ENCODE data around the gene PRCC.
A peak's percentile ranks its signal among the peaks of the same experiment; 100 is the strongest.

Gene PRCC, protein sequence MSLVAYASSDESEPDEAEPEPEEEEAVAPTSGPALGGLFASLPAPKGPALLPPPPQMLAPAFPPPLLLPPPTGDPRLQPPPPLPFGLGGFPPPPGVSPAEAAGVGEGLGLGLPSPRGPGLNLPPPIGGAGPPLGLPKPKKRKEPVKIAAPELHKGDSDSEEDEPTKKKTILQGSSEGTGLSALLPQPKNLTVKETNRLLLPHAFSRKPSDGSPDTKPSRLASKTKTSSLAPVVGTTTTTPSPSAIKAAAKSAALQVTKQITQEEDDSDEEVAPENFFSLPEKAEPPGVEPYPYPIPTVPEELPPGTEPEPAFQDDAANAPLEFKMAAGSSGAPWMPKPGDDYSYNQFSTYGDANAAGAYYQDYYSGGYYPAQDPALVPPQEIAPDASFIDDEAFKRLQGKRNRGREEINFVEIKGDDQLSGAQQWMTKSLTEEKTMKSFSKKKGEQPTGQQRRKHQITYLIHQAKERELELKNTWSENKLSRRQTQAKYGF

DNA sequence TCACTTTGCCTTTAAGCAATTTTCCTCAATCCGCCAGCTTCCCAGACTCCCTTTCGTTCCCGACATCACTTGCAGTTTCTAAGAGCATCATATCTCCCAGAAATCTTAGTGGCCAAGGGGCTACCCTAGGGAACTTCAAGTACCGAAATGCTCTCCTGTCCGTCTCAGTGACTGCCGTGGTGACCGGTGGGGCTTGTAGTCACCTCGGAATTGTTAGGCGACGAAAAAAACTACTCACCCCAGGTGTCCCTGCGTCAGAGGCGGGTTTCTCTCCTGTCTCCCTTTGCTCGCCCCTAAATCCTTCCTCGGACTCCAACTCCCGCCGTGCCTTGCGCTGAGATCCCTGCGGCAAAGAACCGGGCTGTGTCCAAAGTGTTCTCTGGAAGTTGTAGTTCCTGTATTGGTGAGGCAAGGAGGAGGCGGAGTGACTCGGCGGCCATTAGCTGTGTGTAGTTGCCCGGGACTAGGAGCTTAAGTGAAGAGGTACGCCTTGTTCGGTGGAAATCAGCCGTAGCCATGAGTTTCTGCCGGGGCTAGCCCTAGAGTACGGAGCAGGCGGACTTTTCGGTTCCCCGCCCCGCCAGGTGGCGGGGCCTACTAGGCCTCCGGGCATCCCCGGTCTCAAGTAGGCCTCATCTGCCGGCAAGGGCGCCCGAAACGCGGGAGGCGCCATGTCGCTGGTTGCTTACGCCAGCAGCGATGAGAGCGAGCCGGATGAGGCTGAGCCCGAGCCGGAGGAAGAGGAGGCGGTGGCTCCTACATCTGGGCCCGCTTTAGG lies at the start of gene PRCC:
Gene PRCC, plus strand, starts transcription at position 435 of the 778 bp plus-strand sequence. Its CDS starts 237 bp downstream, at position 672.
- DNase-seq, result peak; percentile 99

DNA sequence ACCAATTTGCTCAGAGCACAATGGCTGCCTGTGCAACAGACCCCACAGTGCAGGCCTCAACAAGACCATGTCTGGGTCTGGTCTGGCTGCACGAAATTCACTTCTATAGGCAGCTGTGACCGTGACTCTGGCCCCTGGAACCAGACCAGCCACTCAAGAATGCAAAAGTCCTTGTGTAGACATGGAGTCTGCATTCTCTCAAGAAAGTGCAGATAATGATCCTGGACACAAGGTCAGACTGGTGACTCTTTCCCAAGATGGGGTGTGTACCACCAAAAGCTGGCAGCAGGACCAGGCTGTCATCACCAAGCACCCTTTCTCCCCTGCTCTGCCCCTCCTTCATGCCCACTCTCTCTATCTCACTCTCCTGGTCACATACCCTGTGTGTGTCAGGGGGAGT lies 46.2 kb upstream of the PRCC start:
- no peak for DNase-seq

DNA sequence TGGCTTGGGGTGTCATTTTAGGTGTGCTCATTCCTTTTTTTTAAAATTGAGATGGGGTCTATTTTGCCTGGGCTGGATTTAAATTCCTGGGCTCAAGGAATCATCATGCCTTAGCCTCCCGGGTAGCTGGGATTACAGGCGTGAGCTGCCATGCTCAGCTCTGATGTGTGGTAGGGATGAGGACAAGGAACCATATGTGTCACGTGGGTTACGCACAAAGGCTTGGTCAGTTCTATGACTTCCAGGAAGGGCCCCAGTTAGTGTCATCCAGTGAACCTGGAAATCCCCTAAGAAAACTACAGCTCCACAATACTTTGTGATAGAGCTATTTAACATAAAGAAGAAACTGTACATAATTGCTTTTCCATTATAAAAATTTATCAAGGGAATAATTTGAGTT lies 45.8 kb upstream of the PRCC start:
- no peak for DNase-seq

DNA sequence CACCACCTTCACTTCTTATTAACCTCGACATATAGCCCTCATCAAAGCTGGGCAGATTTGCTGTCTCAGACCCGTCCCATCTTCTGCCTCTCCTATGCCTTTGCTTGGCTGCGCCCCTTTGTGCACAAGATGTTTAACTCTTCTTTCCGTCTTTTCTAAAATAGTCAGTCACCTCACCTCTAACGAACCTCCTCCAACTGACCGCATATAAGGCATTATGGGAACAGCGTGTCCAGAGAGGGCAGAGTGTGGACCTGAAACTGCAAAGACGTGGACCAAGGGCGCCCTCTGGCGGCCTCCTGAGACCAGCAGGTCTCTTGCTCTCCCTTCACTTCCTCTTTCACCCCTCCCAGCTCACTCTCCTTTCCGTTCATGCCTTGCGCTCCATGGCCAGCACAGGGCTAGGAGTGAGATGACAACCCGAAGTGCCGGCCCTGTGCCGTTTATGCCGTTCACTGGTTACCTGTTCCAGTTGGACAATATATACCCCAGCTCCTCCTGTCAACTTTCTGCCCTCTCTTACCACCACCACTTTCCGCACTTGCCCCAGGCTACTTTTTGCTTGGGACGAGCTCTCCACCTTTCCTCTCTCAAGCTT lies 41.6 kb upstream of the PRCC start:
- no peak for DNase-seq

DNA sequence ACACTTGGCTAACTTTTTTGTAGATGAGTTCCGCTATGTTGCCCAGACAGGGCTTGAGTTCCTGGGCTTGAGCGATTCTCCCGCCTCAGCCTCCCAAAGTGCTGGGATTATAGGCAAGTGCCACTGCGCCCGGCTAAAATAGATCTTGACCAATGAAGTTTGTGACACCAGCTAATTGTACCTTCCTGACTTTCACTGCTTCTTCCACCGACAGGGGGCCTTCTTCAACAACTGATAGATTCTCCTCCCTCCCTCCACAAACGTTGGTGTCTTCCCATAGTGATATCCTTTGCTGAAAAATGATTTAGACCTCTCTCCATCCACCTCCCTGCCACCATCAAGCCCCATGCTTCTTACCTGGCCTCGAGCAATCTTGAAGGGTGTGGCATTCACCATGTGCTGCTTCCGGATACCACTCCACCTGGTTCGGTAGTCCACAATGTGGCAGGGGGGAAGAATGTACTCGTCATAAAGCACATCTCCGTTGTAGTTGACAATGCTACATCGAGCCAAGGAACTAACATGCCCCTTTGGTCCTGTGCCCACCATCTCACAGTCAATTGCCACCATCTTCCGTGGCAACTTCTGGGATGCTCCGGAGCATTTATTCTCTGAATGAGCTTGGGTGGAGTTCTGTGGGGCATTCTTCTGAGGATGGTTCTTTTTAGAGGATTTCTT lies 40.6 kb upstream of the PRCC start:
- DNase-seq, result no peak

DNA sequence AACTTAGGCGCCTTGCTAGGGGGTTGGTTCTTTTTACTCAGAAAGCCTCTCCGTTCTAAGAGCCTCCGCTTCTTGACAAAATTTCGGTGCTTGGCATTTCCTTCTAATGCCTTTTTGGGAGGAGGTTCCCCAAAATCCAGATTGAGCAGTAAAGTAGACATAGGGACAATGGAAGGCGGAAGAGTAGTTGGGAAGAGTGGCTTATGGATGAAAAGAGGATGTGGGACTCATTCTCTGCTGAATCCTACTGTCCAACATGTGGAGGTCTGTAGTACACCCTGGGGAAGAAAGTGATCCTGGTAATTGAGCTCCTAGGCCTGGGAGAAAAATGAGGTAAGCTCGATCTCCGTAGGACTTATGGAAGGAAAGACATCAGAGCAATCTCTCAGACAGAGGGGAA lies 39.8 kb upstream of the PRCC start:
- DNase-seq, result no peak

DNA sequence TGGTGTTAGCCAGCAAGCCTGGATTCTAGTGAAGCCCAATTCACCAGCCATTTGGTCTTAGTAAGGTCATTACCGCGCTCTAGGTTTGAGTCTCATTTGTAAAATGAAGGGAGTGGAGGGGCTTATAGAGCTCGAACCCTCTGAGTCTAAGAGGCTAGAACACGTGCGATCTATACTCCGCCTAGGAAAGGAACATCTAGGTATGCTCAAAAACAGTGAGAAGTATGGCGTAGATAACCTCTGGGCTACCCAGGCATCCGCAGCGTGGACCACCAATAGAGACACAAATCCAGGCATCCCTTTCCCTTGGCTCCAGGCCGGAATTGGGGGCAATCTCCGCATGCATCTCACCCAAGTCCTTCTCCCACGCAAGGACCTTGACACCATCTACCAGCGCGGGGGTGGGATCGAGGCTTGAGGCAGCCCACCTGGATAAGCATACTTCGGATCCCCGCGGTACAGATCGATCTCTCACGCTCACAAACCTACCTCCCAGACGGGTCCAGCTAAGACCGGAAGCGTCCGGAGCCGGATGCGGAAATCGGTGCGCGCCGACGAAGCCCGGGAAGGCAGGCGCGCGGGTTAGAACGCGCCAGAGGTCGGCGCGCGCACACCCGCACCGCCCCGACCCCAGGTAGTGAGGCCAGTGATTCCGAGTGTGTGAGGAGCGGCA lies 39.3 kb upstream of the PRCC start, which contains the start of gene METTL25B:
Gene METTL25B, plus strand, starts transcription at position 544 of the 673 bp plus-strand sequence. CDS start 636 bp downstream, outside the sequence.
- no peak for DNase-seq

DNA sequence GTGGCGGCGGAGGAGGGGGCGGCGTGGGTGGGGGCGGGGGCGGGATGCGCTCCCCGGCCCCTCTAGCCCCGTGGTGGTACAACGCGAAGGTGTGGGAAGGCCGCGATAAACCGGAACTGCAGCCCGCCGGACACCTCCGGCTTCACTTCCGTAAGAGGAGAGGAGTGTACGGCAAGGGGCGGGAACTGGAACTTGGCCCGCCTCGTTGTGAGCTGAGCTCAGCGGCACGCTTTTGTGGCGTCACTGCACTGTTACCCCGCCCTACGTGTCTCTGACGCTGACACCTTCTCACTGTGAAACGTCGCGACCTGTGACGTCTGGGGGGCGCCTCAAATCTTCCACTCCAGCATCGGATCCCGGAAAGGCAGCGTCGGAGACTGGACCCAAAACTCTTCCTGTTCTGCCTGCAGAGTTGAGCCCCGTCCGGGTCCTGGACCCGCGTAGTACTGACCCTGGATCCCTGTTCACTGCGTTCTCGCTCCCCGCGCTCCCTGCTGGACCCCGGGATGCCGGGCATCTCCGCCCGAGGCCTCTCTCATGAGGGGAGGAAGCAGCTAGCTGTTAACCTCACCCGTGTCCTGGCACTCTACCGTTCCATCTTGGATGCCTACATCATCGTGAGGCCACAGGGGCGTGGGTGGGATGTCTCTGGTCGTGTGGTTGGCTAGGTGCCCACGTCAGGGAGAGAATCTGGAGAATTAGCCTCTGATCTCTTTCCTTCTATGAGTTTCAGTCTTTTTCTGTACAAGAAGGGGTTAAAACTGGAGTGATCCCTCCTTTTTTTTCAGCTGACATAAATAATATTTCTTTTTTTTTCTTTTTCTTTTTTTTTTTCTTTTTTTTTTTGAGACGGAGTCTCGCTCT lies 38.5 kb upstream of the PRCC start, which contains the start of gene ISG20L2:
Gene ISG20L2, minus strand, starts transcription at position 168 of the 864 bp plus-strand sequence. CDS start 1,114 bp downstream, outside the sequence.
- DNase-seq, result peak; percentile 90

DNA sequence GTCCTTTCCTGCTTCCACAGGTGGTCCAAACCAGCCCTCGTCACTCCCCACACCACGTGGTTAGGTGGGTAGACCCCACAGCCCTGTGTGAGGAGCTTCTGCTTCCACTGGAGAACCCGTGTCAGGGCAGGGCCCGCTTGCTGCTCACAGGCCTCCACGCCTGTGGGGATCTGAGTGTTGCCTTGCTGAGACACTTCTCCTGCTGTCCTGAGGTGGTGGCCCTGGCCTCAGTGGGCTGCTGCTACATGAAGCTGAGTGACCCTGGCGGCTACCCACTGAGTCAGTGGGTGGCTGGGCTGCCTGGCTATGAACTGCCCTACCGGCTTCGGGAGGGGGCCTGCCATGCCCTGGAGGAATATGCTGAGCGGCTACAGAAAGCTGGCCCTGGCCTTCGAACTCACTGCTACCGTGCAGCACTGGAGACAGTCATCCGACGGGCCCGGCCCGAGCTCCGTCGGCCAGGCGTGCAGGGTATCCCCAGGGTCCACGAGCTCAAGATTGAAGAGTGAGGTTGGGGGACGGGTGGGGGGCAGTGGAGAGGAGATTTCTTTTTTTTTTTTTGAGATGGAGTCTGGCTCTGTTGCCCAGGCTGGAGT lies 33.2 kb upstream of the PRCC start:
- DNase-seq, result no peak

DNA sequence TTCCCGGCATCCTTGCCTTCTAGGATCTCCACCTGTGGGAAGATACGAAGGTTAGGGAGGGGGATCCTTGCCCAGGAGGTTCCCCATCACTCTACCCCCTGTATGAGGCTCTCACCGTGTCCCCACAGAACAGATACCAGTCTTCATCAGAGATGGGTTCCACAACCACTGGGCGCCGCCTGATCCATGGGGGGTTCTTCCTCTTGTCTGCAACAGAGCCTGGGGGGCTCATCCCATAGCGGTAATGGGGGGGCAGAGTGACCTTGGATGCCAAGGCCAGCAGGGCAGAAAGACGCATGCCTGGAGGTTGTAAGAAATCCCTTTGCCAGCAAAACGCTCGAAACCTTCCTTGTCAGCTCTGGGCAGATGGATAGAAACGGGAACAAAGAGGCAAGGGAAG lies 28.9 kb upstream of the PRCC start:
- no peak for DNase-seq

DNA sequence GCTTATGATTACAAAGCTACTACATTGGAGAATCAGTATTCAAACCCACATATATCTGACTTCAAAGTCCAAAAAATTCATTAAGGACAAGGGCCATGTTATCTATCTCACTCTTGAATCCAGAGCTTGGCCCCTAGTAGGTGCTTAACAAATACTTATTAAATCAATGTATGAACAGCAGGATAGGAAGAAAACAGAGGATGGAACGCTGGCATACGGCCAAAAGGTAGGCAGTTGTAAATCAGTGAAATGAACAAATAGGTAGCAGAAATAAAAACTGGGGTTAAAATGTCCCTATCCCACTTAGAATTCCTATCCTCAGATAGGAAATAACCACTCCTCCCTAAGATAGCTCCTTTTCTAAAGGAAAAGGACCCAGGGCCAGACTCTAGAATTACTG lies 28.4 kb upstream of the PRCC start:
- DNase-seq, result no peak

DNA sequence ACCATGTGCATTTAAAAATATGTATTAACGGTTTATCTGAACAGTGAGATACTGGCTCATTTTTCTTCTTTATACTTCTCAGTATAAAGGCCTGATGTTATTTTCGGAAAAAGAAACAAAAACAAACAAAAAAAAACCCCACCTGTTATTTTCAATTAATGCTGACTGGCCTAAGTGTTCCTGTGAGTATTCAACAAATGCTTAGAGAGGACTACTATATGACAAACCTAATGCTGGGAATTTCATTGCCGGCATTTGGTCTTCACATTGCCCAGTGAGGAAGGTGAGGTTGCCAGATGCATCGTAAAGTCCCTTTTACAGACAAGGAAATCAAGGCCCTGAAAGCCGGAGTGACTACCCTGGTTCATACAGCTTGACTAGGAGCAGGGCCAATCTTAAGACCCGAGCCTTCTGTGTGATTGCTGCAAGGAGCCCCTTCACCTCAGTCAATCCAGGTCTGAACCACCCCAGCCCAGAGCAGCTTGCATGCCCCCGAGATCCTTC lies 27.0 kb upstream of the PRCC start:
- DNase-seq, result no peak

DNA sequence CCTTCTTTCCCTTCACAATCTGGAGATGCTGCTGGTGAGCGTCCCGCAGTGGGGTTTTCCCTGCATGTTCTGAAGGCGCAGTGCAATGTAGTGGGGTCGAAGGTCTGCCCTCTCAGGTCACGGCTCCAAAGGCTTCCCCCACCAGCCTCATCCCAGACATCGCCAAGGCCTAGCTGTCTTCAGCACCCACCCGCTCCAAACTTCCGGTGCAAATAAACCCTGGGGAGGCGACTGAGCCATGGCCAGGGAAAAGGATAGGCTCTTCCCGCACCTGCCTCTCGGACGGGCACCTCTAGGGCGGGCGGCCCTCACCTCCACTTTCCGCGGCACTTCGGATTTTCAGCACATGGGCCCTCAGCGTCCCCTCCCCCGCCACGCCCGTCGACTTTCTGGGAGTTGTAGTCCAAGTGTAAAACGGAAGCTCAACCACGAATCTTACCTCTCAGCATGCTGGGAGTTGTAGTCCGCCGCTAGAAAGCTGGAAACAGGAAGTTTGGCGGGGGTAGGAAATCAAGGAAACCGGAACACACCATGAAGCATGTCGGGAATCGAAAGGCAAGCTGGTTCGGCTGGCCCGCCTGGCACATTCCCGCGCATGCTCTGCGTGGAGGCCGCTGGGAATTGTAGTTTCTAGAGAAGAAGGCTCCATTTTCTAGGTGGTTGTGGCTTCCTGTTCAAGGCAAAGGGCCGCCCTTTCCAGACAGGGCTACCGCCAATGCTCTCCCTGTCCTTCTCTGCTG lies 26.4 kb upstream of the PRCC start, which contains the start of gene MRPL24:
Gene MRPL24, minus strand, starts transcription at position 348 of the 740 bp plus-strand sequence. CDS start 2,384 bp downstream, outside the sequence.
- peak; percentile 97 for DNase-seq

DNA sequence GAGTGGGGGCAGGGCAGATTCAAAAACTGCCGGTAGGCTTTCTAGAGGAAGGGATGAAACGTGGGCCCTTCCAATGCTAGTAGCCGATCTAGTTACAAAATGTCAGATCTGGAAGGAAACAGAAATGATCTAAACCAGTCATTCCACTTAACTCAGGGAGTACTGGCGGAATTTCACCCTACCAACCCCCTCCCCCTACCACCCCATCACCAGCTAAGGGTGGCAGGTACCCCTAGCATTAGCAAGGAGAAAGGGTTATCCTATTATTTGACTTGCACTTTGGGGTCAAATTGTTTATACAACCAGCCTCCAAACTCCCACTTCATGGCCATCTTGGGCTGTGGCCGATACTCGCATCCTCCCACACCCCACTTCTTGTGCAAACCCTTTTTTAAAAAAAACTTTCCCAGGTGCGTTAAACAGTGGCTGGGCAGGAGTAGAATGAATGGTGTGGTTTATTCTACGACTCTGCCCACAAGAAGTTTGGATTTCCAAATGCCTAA lies 25.8 kb upstream of the PRCC start:
- no peak for DNase-seq

DNA sequence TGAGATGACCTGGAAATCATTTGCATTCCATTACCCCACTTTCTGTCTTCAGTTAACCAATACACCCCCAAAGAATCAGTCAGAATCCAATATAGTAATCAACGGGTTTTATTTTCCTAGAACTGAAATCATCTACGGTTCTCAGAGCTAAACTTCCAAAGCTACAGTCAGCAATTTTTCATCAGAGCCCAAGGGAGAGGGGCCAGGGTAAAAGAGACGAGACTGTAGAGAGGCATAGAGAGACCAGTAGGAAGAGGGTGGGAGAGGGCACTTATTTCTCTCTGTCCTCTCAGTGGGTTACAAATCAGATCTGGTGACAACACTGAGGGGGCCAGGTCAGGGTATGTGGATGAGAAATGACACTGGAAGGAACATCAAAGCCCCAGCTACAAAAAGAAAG lies 25.3 kb upstream of the PRCC start:
- no peak for DNase-seq

DNA sequence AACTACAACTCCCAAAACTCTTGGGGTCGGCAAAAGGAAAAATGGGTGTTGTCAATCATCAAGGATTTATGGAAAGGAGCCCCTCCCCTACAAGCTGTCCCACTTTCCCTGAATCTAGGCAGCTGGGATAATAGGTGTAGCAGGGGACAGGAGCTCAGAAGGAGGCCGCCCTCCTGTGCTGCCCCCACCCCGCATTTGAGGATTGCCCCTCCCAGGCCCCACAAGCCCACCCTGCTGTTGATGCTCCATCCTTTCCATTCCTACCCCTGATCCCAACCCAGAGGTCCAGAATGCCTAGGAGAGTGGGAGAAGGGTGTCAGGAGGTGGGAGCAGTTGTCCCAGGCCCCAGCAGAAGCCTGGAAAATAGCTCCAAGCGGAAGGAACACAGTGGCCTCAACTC lies 24.5 kb upstream of the PRCC start:
- no peak for DNase-seq

DNA sequence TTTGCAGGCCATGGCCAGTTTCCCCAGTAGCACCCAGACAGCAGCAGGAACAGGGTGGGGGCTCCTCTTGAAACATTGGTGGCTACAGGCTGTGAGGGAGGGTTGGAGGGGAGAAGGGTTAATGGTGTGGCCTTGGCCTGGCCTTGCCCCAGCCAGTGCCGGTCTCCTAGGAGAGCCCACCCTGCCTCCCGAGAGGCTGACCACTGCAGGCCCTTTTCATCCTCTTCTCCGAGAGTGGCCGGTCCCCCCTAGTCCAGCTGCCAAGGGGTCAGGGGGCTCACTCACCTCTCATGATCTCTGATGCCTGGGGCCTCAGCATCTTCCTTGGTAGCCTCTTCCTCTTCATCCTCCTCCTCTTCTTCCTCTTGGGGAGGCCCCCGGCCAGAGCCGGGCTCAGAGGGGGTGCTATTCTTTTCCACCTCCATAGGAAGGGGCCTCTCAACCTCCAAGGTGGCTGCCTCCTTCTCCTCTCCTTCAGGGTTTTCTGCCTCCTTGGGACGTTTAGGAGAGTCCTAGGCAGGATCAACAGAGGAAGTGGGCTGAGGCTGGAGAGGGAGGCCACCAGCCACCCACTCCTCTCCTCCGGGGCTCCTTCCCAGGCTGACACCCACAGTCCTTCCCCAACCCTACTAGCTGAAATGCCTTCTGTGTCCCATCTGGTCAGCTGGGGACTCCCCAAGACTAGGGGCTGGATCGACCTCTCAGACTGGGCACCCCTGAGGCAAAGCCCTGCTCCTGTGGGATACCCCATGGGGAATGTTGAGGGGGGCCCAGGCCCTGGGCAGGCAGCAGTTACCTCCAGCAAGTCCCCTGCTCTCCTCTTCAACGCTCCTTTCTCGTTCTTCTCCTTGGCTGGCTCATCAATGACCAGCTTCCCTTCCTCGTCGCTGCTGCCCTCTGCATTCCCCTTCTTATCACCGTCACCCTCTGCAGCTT lies 23.7 kb upstream of the PRCC start:
- no peak for DNase-seq

DNA sequence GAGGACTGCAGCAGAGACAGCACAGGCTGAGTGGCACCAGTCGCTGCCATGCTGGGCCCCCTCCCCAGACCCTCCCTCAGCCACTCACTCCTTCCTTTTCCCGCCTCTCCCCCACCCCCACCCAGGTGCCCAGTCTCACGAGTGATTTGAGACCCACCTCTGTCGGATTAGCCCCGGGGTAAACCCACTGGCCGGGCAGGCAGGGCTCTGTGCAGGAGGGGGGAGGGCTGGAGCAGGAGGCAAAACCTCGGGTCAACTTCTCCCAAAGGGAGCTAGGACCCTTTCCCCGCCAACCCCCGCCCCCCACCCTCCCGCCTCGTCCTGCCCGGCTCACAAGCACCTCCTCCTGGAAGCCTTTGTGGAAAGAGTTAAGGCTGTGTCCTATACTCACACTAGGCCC lies 23.0 kb upstream of the PRCC start:
- no peak for DNase-seq
